ENCODE data around the gene SOX8. TPM values are rescaled to one million over a fixed set of nuclear protein-coding genes. Genes with fewer than 3 reads are reported as not detected.
"Not testable (repeated sequence)": the region's sequence is repeated elsewhere in the genome, so short reads cannot be mapped to it uniquely, and the experiment has no call there.

Gene SOX8
- not detected in 2 replicates for total RNA-seq (2014; rRNA removed; shearing (Covaris generic))

GRCh38 chr16:981695-982144, at the start of gene SOX8:
Gene SOX8 (plus strand): TSS chr16:981770. CDS start chr16:981923, 153 bp downstream.
- no peak for DNase-seq (ENCODE audit: low read depth)

- DNase-seq (ENCODE audit: low read depth): no peak
Observed at GRCh38 chr16:932831-933330, 48.7 kb upstream of the SOX8 start.

- no peak for DNase-seq (ENCODE audit: low read depth)
Observed at GRCh38 chr16:933581-933980, 48.0 kb upstream of the SOX8 start.

- DNase-seq (ENCODE audit: low read depth): no peak
Observed at GRCh38 chr16:934178-934577, 47.4 kb upstream of the SOX8 start.

GRCh38 chr16:935684-936083, 45.9 kb upstream of the SOX8 start:
- no peak for DNase-seq (ENCODE audit: low read depth)

- DNase-seq (ENCODE audit: low read depth): no peak
Observed at GRCh38 chr16:937311-937710, 44.3 kb upstream of the SOX8 start.

GRCh38 chr16:937723-938122, 43.8 kb upstream of the SOX8 start:
- DNase-seq (ENCODE audit: low read depth): no peak

GRCh38 chr16:938136-938535, 43.4 kb upstream of the SOX8 start:
- no peak for DNase-seq (ENCODE audit: low read depth)

GRCh38 chr16:938752-939151, 42.8 kb upstream of the SOX8 start:
- DNase-seq (ENCODE audit: low read depth): no peak

GRCh38 chr16:939311-939710, 42.3 kb upstream of the SOX8 start:
- DNase-seq (ENCODE audit: low read depth): no peak

GRCh38 chr16:939941-940340, 41.6 kb upstream of the SOX8 start:
- DNase-seq (ENCODE audit: low read depth): no peak

- no peak for DNase-seq (ENCODE audit: low read depth)
Observed at GRCh38 chr16:942436-943060, 39.0 kb upstream of the SOX8 start.

GRCh38 chr16:943971-944370, 37.6 kb upstream of the SOX8 start:
- DNase-seq (ENCODE audit: low read depth): no peak

GRCh38 chr16:945271-946047, 36.1 kb upstream of the SOX8 start:
- DNase-seq (ENCODE audit: low read depth): no peak

GRCh38 chr16:946048-946395, 35.5 kb upstream of the SOX8 start:
- peak; percentile 40 for DNase-seq (ENCODE audit: low read depth)

GRCh38 chr16:947255-947921, 34.2 kb upstream of the SOX8 start:
- DNase-seq (ENCODE audit: low read depth): no peak

GRCh38 chr16:947922-948303, 33.7 kb upstream of the SOX8 start:
- not testable (repeated sequence) for DNase-seq (ENCODE audit: low read depth)

GRCh38 chr16:948767-949166, 32.8 kb upstream of the SOX8 start:
- DNase-seq (ENCODE audit: low read depth): not testable (repeated sequence)

- not testable (repeated sequence) for DNase-seq (ENCODE audit: low read depth)
Observed at GRCh38 chr16:950733-951573, 30.6 kb upstream of the SOX8 start.

- peak; percentile 69 for DNase-seq (ENCODE audit: low read depth)
Observed at GRCh38 chr16:951660-952301, 29.8 kb upstream of the SOX8 start.

- no peak for DNase-seq (ENCODE audit: low read depth)
Observed at GRCh38 chr16:952321-952720, 29.2 kb upstream of the SOX8 start.
